Testis (tissue), 3 donors: ENCODE data around the gene PLIN4. TPM values are rescaled to one million over a fixed set of nuclear protein-coding genes. Genes with fewer than 3 reads are reported as not detected.

Experiments used
- DNase-seq: peaks from one replicate; pipeline ENCODE4 v3.0.0-alpha.2; 2019
- H3K27ac ChIP-seq, 2 donors: fragments of 200-600 bp; sonication (generic); one replicate each; pipeline ENCODE4 v1.5.1; 2019
- H3K27me3 ChIP-seq: fragments of 200-600 bp; sonication (generic); one replicate; pipeline ENCODE4 v1.5.1; 2019
- H3K36me3 ChIP-seq: fragments of 200-600 bp; sonication (generic); one replicate; pipeline ENCODE4 v1.5.1; 2017; ENCODE audit warnings: low read depth; ENCODE audit errors: missing control alignments
- H3K4me1 ChIP-seq: fragments of 200-600 bp; sonication (generic); one replicate; pipeline ENCODE4 v1.5.1; 2019
- H3K4me3 ChIP-seq, 2 donors: fragments of 200-600 bp; sonication (generic); one replicate each; pipeline ENCODE4 v1.5.1; 2017 to 2019
- H3K9me3 ChIP-seq: fragments of 200-600 bp; sonication (generic); one replicate; pipeline ENCODE4 v1.5.1; 2017
- CTCF ChIP-seq, 3 experiments: fragments of 450-650 bp in 2 of 3; fragments of 200-600 bp in 1 of 3; sonication (generic) in 1 of 3; IDR thresholded peaks; one replicate each; pipeline ENCODE4 v1.5.1; 2016 to 2019; ENCODE audit warnings: antibody characterized with exemption in 3 of 3, mild to moderate bottlenecking in 2 of 3, moderate library complexity in 1 of 3
- POLR2A ChIP-seq: fragments of 450-650 bp; IDR thresholded peaks from one replicate; pipeline ENCODE4 v1.6.1; 2017; ENCODE audit warnings: antibody characterized with exemption, mild to moderate bottlenecking, moderate library complexity
- WGBS, 2 donors: methylation state at CpG; one replicate each; pipeline ENCODE4 v1.1.5; 2018; 5-methylcytosine and 5-hydroxymethylcytosine counted together
- intact Hi-C: fragments of 100-400 bp; cut with DNase I; formaldehyde crosslinking; loops from one replicate; pipeline ENCODE4 v1.15.1; 2023; ENCODE audit warnings: low total_unique reads
- polyA plus RNA-seq: library from polyadenylated mRNA; stranded (reverse); fragments of 350-450 nt; fragmentation: Illumina TruSeq; extraction: RNeasy Lipid Tissue Mini Kit (QIAGEN cat#74804); gene quantifications from one replicate; pipeline ENCODE4 v1.2.3, GENCODE V29; 2014; ENCODE audit warnings: low read depth, low replicate concordance; ENCODE audit not compliant: insufficient read depth
- total RNA-seq, 2 donors: library from RNA; depleted of rRNA; stranded (reverse); fragments of >200 nt; gene quantifications; one replicate each; pipeline ENCODE4 v1.2.3, GENCODE V29; 2016

The PLIN4 gene
- total and polyA plus RNA-seq, 3 donors from 2014 or later = 2.8 to 4.0 (median 3.7) TPM

- DNase-seq = no peak
- Histone ChIP-seq H3K9me3 (no peaks in the 10 kb centered on the region), H3K27ac (no peak overlapping the region), H3K36me3 (no peaks in the 10 kb centered on the region), H3K4me3 (no peak overlapping the region), H3K27me3 (no peaks in the 10 kb centered on the region), H3K4me1 (no peaks in the 10 kb centered on the region)
- intact Hi-C loops = no loop called here
- WGBS, 2 donors = 81% methylated on average over 18 of the region's 18 CpGs; no CpG with 5 or more reads in 1 of the 2 donors
- TF ChIP-seq POLR2A (no peak), CTCF (IDR thresholded peaks at IDR 0.05) (no peak)
These were observed 34.2 kb upstream of the PLIN4 start for GRCh38 chr19:4552525-4552819.

DNA sequence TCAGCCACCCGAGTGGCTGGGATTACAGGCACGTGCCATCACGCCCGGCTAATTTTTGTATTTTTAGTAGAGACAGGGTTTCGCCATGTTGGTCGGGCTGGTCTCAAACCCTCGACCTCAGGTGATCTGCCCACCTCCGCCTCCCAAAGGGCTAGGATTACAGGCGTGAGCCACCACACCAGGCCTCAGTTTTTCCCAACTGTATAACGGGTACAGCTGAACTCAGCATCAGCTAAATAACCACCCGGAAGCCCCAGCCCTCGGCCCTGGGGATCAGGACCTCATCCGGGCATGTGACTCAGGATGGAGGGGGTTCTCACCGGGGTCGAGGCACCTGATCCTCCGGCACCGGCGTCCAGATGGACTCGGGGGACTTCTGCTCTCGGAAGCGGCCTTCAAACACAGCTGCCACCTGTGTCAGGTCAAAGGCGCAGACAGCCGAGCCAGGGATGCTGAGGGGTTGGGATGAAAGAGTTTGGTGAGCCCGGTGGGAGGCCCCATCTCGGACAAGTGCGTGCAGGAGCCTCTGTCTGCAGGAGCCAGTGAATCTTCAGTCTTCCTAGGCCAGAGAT, 32.3 kb upstream of the PLIN4 start:
- no peak overlapping the region for H3K4me3 ChIP-seq
- H3K36me3 ChIP-seq = no peaks in the 10 kb centered on the region
- H3K4me1 ChIP-seq = no peaks in the 10 kb centered on the region
- no peak for TF ChIP-seq POLR2A
- WGBS, 2 donors = 85% methylated on average over 21 to 26 of the region's 26 CpGs
- H3K27me3 ChIP-seq = no peaks in the 10 kb centered on the region
- intact Hi-C loops = no loop called here
- no peak overlapping the region for H3K27ac ChIP-seq
- H3K9me3 ChIP-seq = no peaks in the 10 kb centered on the region
- no peak for DNase-seq

GRCh38 chr19:4550018-4550417, 31.7 kb upstream of the PLIN4 start:
- no peaks in the 10 kb centered on the region for H3K27me3 ChIP-seq
- TF ChIP-seq POLR2A (no peak), CTCF (IDR thresholded peaks at IDR 0.05) (no peak)
- no peaks in the 10 kb centered on the region for H3K9me3 ChIP-seq
- H3K36me3 ChIP-seq = no peaks in the 10 kb centered on the region
- WGBS, 2 donors = 94 to 95% methylated on average over 18 of the region's 18 CpGs
- no peak for DNase-seq
- intact Hi-C loops = no loop called here
- H3K4me1 ChIP-seq = no peaks in the 10 kb centered on the region
- no peak overlapping the region for H3K27ac ChIP-seq
- no peak overlapping the region for H3K4me3 ChIP-seq

DNA sequence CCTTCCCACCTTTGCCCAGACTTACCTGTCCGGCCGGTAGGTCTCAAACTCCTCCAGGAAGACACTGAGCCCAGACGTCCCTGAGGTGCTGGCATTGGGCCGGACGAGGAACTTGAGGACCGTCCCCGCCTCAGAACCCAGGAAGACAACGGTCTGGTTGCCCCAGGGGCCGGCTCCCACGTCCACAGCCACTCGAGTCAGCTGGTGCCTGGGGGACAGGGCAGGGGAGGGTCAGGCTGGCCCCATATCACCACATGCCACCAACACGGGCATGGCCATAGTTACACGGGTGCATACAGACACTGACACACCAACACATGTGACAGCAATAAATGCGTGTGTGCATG, 29.9 kb upstream of the PLIN4 start:
- Histone ChIP-seq H3K27ac (no peak overlapping the region), H3K4me1 (no peaks in the 10 kb centered on the region), H3K36me3 (no peaks in the 10 kb centered on the region), H3K4me3 (no peak overlapping the region), H3K9me3 (no peaks in the 10 kb centered on the region), H3K27me3 (no peaks in the 10 kb centered on the region)
- DNase-seq = no peak
- WGBS, 2 donors = 79 to 83% methylated on average over 1 to 14 of the region's 14 CpGs
- intact Hi-C loops = no loop called here
- TF ChIP-seq POLR2A (no peak), CTCF (IDR thresholded peaks at IDR 0.05) (no peak)

- no peaks in the 10 kb centered on the region for H3K4me1 ChIP-seq
- intact Hi-C loops = no loop called here
- H3K4me3 ChIP-seq = no peak overlapping the region
- H3K9me3 ChIP-seq = no peaks in the 10 kb centered on the region
- no peaks in the 10 kb centered on the region for H3K36me3 ChIP-seq
- H3K27ac ChIP-seq = no peak overlapping the region
- peak; percentile 43 for DNase-seq
- H3K27me3 ChIP-seq = no peaks in the 10 kb centered on the region
- WGBS, 2 donors = 58 to 59% methylated on average over 20 to 31 of the region's 32 CpGs
- TF ChIP-seq CTCF (IDR thresholded peaks at IDR 0.05) = no peak
- TF ChIP-seq POLR2A = no peak
These were observed 29.3 kb upstream of the PLIN4 start for GRCh38 chr19:4547303-4548237.
